HG03469 (cell line): ENCODE results near the gene GALNT10.
A peak's percentile ranks its signal among the peaks of the same experiment; 100 is the strongest.
"Not testable (repeated sequence)": the region's sequence is repeated elsewhere in the genome, so short reads cannot be mapped to it uniquely, and the experiment has no call there.

ENCODE experiments used
- ATAC-seq: cut with Tn5 transposase; IDR thresholded peaks from one replicate; pipeline ENCODE4 v1.9.1; 2021; ENCODE audit warnings: mild to moderate bottlenecking, moderate library complexity, moderate number of reproducible peaks; ENCODE audit not compliant: unreplicated experiment

The GALNT10 gene

DNA sequence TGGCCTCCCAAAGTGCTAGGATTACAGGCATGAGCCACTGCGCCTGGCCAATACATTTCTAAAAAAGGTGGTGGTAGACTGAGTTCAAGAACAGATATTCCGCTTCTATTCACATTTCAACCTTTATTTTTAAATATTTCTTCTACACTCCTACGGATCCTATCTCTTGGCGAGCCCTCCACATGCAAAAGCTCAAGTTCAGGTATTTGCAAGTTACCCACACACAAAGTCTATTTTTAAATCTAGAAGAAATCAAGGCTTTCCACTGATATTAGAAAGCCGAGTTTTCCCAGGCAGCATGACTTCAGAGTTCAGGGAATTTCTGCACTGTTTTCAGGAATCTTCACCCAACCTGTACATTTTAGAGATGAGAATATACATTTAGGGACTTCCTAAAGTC, 153.9 kb downstream of the GALNT10 start:
- ATAC-seq, result no peak

DNA sequence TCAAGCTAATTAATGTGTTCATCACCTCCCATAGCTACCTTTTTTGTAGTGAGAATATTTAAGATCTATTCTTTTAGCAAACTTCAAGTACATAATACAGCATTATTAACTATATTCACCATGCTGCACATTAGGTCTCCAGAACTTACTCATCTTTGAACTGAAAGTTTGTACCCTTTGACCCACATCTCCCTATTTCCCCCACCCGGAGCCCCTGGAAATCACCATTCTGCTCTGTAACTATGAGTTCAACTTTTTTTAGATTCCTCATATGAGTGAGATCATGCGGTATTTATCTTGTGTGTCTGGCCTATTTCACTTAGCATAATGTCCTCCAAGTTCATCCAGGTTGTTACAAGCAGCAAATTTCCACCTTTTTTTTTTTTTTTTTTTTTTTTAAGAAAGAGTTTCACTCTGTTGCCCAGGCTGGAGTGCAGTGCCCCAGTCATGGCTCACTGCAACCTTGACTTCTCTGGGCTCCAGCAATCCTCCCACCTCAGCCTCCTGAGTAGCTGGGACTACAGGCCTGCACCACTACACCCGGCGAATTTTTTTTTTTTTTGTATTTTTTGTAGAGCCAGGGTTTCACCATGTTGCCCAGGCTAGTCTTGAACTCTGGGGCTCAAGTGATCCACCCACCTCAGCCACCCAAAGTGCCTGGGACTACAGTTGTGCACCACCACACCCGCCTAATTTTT, 154.9 kb downstream of the GALNT10 start:
- peak; percentile 60 for ATAC-seq

DNA sequence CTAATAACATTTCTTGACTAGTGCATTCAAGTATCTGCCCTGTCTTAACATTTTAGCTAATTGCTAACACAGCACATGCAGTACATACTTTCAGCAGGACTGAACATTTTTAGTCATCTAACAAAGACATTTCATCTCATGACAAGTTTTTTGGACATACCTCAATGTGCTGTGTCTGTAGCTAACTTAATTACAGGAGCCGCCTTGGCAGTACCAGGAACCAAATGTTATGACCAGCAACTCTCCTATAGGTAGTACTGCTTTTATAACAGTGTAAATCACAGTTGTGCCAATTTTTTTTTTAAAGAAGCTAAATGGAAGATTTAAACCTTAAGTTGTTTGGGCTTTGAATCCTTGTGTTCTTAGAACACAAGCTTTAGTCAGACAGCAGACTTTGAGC, 155.9 kb downstream of the GALNT10 start:
- no peak for ATAC-seq

DNA sequence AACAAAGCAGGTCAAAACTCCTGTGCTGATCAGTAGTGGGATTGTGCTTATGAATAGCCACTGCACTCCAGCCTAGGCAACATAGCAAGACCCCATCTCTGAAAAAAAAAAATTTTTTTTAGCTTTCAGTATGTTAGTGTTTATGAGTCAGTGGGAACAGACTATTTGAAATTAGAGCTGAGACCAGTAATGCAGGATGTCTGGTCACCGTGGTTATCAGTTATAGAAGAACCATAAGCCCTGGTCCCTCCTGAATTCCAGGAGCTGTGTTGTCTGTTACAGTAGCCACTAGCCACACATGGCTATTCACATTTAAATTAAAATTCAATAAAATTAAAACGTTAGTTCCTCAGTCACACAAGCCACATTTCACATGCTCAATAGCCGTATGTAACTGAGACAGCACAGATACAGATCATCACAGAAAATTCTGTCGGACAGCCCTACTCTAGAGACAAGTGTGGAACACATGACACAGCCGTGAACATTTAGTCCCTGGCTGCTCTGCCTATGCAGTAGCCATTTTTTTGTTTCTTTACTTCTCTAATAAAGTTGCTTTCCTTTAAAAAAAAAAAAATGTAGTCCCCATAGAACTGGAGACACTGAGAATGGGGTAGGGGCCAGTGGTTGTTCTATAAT, 159.2 kb downstream of the GALNT10 start:
- ATAC-seq, result no peak

DNA sequence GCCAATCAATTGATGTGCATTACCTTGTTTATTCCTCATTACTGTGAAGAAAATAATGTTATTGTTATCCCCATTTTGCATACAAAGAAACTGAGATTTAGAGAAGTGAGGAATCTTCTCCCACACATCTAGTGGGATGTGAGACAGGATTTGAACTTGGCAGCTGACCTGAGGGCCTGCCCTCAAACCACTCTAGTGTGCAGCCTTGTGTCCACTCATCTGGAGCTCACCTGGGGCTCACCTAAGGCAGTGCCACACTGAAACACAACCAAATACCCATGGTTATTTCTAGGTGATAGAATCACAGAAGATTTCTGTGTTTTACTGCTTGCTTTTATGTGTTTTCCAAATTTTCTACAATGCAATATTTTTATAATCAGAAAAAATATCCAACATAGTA, 160.6 kb downstream of the GALNT10 start:
- no peak for ATAC-seq

DNA sequence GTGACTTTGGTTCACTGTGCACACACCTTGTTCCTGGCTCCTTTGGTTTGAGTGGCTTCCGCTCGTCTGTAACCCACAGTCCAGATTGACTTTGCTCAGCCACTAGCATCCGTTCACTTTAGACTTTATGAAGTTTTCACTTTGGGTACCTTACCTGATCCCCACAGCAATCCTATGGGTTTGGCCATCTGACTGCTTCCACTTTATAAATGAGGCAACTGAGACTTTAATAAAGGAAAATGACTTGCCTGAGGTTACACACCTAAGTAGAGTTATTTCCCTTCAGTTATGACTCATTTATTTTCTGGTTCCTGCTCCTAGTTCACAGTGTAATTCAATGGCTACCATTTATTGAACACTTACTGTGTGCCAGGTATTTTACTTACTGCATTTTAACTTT, 161.0 kb downstream of the GALNT10 start:
- no peak for ATAC-seq

DNA sequence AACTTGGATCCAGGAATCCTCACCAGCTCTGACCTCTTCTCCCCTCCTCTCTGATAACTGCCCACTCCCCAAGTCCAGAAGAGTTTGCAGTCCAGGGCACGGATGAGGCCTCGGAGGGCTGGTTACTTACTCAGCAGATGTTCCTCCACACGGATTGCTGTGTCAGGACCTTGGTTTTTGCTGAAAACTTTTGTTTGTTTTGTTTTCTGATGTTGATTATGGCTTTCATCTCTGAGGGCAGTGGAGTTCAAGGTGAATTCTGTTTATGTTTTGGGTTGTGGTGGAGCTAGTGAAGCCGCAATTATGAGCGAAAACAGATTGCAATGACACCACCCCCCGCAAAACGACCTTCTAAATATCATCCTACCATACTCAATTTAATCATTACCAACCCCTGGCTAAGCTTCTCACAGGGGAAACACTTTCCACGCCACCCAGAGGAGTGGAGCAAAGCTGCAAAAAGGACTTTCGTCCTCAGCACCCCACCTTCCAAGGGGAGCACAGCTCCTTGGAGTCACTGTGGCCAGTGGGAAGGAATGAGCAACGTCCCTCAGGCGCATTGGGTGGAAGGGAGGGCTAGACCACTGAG, 162.5 kb downstream of the GALNT10 start:
- ATAC-seq, result no peak

DNA sequence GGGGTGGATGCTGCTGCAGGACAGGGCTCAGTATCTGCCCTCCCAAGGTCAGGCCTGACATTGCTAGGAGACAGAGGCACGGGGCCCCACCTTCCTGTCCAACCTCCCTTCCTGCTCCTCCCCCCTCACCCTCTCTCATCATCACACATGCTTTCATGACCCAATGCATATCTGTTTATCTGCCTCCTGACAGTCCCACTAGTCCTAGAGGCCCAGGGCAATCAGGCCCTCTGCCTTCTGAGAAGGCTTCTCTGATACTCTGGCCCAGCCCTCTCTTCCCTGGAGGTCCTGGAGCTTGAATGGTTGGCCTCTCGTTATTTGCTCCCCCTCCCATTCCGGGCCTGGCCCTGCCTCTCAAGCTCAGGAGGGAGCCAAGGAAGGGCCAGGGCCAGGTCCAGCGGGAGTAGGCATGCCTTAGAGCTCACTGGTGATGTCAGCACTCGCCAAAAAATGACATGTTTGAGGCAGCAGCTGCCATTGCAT, 164.6 kb downstream of the GALNT10 start:
- no peak for ATAC-seq

DNA sequence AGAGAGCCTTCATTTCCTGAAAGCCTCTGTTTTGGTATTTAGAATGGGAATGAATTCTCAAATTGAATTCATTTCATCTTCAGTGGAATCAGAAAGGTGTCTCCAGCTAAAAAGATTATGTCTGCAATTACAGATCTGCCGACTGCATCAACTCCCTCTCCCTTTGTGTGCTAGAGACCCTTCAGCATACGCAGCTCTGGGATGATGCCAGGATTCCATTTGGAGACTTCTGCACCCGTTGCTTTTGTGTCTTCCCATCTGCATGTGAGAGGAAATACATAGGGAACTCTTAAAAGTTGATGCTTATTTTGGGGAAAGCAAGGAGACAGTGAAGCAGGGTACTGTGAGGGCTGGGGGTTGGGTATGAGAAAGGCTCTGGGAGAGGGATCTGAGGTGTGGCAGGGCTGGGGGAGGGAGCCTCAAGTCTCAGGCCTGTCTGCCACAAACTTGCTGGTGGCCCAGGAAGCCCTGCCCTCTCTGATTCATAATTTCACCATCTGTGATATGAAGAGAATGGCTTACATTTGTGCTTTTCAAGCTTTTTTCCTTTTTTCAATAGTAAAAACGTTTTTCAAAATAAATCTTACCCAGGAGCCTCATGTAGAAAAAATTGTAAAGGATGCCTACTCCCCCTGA, 165.6 kb downstream of the GALNT10 start:
- no peak for ATAC-seq

DNA sequence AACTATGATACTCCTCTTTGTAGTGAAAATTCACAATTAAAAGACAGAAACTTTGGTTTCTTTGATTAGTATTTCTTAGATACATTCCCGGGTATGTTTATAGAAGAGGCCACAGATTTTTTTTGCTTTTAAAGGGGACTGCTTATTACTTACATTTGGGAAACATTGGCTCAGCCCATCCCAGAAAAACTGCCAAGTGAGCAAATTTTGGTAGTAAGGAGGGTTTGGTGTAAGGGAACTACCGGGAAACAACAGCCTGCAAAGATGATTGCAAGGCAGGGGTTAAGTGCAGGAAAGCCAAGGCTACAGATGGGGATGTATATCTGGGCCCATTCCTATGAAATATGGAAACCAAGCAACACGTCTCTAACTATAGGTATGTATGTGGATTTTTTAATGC, 166.4 kb downstream of the GALNT10 start:
- no peak for ATAC-seq

DNA sequence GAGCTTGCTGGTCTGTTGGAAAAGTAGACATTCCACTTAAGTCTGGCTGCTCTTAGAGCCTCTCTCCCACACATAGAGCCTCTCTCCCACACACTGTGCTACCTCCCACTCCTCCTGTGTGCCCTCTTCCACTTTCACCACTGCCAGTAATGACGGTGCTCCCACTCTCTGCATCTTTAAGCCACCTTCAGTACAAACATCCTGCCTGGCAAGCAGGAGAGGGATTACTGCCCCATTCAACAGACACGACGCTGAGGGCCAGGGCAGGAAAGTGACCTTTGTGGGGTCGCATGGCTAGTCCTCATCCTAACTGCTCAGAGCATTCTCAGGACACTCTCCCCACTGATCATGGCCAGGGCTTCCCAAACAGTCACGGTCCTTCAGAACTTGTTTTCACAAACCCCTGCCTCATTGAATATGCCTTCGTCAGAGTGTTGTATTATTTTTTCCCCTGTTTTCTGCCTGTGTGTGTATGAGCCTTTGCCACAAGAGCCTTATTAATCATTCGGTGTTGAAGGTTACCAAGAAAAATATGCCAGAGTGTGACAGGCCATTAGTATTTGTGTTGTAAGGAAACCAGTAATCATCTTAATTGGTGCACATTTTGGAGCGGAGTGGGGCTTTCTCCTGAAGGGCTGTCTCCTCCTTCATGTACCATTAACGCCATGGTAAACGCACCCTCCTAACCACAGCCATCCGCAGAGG, 168.1 kb downstream of the GALNT10 start:
- no peak for ATAC-seq

DNA sequence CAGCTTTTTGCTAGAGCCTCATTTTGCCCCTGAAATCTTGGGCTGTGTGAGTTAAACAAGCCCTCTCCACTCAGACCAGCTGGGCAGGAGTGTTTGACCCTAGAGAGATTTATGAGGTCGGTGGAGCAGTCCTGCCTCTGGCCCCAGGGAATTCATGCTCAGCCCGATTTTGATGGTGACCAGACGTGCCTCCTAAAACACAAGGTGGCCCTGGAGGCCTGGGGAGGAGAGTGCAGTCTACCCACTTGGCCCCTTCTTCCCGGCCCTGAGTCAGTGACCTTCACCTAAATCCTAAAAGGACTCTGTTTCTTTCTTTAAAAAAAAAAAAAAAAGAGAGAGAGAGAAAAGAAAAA, 168.7 kb downstream of the GALNT10 start:
- ATAC-seq, result no peak

DNA sequence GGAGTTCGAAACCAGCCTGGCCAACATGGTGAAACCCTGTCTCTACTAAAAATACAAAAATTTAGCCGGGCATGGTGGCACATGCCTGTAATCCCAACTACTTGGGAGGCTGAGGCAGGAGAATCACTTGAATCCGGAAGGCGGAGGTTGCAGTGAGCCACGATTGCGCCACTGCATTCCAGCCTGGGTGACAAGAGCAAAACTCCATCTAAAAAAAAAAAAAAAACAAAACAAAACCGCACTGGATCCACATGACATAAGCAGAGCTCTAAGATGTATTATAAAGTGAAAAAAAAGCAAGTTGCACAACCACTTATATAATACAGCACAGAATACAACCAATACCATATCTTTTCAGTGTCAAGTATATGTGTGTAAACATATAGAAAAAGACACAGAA, 169.7 kb downstream of the GALNT10 start:
- not testable (repeated sequence) for ATAC-seq

DNA sequence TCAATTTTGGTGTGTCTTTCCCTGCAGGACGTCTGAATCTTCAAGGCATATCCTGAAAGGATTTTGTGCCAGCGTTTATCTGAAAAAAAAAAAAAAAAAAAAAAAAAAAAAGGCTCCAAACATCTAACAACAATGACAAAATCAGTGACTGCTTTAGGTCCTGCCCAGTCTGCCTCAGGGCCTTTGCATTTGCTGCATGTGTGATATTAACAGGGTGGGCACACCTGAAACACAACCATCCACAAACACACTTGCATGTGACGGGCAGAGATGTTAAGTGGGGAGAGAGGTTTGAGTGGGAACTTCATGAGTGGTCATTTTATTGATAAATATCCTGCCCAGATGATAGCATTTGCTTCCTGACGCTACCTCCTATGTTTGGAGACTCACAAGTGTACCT, 172.9 kb downstream of the GALNT10 start:
- no peak for ATAC-seq

DNA sequence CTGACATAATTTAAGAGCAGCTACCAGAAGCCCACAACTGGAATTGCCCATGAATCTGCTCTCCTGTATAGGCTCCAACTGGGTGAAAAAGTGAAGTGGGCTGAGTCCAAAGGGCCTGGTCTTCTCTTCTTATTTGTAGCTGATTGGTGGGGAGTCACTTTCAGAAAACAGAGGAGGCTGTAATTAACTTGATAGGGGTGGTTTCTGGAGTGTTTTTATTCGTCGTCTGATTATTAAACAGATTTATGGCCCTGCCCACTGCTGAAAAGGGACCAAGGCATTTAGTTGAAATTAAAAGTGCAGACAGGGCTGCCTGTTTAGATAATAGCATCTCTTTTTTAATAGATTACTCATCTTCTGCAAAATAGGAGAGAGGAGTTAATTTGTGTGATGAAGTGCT, 174.2 kb downstream of the GALNT10 start:
- ATAC-seq, result no peak

DNA sequence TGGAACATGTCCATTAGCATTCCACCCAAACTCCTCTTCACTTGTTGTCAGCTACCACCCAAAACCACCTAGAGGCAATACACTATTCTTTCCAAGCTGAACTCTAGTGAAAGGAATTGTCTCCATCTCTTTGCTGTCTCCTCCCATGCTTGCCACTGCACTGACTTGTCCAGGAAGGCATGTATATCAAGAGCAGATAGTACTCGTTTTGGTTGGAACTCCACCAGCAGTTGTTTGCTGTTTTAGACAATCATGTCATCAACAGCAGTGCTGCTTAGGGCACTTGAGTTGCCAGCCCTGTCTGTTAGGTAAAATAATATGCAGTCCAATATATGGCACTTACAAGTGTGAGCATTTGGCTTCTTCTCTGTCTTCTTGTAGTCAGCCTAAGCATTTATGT, 175.3 kb downstream of the GALNT10 start:
- ATAC-seq, result no peak

DNA sequence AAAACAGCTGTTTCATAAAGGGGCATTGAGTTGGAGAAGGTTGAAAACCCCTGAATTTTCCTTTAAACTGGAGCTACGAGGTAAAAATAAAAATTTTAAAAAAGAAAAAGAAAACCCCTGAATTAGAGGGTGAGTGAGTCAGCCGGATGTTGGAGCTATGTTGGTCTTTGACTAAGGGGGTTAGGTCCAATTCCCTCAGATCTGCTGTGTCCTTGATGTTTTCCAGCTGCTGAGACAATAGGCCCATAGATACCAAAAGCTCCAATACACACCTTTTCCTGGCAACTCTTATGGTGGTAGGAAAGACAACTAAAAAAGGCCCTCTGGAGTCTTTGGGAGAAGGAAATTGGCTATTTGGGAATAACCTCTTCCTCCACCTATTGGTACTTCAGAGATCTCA, 175.8 kb downstream of the GALNT10 start:
- ATAC-seq, result no peak

DNA sequence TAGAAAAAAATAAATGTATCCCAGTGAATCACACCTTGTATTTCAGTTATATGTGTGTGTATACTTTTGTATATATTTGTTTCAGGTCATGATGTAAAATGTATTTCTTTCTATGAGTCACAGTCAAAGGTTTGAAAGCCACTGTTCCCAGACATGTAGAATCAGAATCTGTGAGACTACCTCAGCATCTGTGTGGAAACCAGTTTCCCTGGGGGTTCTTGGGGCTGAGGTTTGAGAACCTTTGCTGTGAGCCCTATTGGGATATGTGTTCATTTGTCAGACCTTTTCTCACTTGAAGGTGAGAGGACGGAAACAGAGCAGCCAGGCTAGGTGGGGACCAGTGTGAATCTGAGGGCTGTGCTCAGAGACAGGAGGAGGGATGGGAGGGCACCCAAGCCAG, 176.6 kb downstream of the GALNT10 start:
- ATAC-seq, result peak; percentile 63

DNA sequence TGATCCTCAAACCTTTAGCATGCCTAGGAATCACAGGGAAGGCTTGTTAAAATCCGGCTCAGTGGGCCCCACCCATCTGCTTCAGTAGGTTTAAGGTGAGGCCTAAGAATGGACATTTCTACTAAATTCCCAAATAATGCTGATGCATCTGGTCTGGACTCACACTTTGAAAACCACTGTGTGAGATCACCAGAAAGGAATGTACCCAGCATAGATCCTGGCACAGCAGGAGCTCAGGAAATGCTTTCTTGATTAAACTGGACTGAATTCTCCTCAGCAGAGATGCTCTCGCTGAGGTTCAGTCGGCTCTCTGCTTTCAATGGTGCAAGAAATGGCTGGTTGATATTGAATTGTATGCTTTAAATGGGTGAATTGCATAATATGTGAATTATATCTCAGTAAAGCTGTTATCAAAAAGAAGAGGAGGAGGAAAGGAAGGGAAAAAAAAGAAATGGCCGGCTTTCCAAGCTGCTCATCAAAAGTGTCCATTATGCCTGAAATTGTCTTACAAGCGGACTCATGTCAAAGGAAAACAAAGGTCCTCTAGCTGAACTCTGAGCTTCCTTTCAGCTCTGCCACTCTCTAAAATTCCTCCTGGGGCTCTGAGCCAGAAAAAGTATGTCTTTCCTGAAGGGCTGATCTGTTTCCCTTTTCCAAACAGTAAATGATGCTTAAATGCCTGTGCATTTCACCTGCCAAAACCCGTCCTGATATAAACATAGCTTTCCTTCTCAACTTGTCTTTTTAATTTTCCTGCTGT, 177.7 kb downstream of the GALNT10 start:
- no peak for ATAC-seq

DNA sequence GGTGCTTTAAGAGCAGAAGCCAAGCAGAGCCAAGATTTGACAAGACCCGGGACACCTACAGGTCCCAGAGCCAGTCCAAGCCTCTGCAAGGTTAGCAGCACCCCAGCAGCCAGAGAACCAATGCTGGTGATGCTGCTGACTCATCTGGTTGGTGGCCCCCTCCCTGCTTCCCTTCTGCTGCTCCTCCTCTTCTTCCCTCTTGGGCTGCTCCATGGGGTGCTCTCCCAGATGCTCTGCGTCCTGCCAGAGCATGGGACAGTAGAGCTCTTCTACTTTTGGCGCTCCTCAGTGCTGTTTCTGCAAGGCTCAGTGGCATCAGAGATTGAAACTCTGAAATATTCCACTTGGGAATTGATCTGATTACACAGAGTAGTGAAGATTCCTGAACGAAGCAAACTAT, 179.1 kb downstream of the GALNT10 start:
- no peak for ATAC-seq

DNA sequence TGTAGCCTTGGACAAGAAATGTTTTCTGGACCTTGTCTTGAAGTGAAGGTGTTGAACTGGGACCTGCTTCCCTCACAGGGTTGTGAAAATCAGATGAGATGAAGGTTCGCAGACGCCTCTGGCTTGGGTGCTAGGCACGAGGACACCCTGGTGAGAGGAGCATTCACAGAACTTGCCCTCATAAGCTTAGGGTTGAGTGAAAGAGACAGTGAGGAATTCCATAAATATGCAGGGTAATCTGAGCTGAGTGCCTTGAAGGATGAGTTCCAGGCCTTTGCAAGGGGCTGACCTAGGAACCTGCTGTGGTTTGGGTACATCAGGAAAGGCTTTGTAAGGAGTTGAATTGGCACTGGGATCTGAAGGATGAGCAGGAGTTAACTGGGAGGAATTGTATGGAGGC, 179.6 kb downstream of the GALNT10 start:
- ATAC-seq, result no peak
